Large intestine (tissue), 3 donors: ENCODE measurements around the gene MEPCE. TPM values are rescaled to one million over a fixed set of nuclear protein-coding genes. Genes with fewer than 3 reads are reported as not detected.
A peak's percentile ranks its signal among the peaks of the same experiment; 100 is the strongest.

Experiments used
- DNase-seq, 2 donors: peaks; one replicate each; pipeline versions ENCODE4 v3.0.0 to v3.0.0-alpha.2; 2013
- H3K27ac ChIP-seq: one replicate; pipeline ENCODE4 v1.5.1; 2013; ENCODE audit warnings: low read length
- H3K27me3 ChIP-seq: 2 replicates; pipeline ENCODE4 v1.6.1; 2013; ENCODE audit warnings: low read length; ENCODE audit not compliant: control insufficient read depth, insufficient read depth
- H3K36me3 ChIP-seq: 2 replicates; pipeline ENCODE4 v1.6.1; 2013; ENCODE audit warnings: low read length; ENCODE audit not compliant: control insufficient read depth, insufficient read depth
- H3K4me1 ChIP-seq: one replicate; pipeline ENCODE4 v1.6.1; 2013; ENCODE audit warnings: low read length; ENCODE audit not compliant: control insufficient read depth, insufficient read depth
- H3K4me3 ChIP-seq: one replicate; pipeline ENCODE4 v1.5.1; 2013; ENCODE audit warnings: low read length
- H3K9me3 ChIP-seq: one replicate; pipeline ENCODE4 v1.6.1; 2013; ENCODE audit warnings: mild to moderate bottlenecking, low read depth, low read length, moderate library complexity; ENCODE audit not compliant: control insufficient read depth
- WGBS: methylation state at CpG from one replicate; pipeline ENCODE4 v1.1.5; 2013; ENCODE audit warnings: low lambda C conversion rate; ENCODE audit not compliant: insufficient coverage; 5-methylcytosine and 5-hydroxymethylcytosine counted together
- polyA plus RNA-seq: library from polyadenylated mRNA; unstranded; fragments of 120-200 nt; gene quantifications from one replicate; pipeline ENCODE4 v1.2.1, GENCODE V29; 2013

The MEPCE gene
- polyA plus RNA-seq, 1 donor = 37.6 TPM

DNA sequence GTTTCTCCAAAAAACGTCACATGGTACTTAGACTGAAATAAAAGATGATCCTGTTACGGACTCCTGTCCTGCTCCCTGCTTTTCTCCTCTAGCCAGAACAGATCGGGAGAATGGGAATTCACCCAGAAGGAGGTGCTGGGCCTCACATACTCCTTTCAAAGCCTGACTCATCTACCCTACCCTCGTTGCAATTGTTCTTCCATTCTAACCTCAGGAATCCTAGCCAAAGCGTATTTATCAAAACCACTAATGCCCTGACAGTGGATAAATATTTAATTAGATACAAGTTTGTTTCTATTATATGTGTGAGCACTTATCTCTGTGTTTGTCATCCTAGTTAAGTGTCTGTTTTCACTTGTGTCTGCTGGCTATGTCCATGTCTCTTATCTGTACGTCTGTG, 22.9 kb upstream of the MEPCE start:
- 90% methylated on average over 2 of the region's 6 CpGs for WGBS
- DNase-seq = no peak
- Histone ChIP-seq H3K36me3 (no peaks in the 10 kb centered on the region), H3K4me3 (no peak overlapping the region), H3K9me3 (no peaks in the 10 kb centered on the region), H3K27me3 (no peaks in the 10 kb centered on the region), H3K4me1 (no peaks in the 10 kb centered on the region), H3K27ac (no peak overlapping the region)

GRCh38 chr7:100407285-100408180, 22.1 kb upstream of the MEPCE start:
- Histone ChIP-seq H3K4me1 (no peaks in the 10 kb centered on the region), H3K9me3 (no peaks in the 10 kb centered on the region), H3K27me3 (no peaks in the 10 kb centered on the region), H3K36me3 (no peaks in the 10 kb centered on the region), H3K27ac (no peak overlapping the region), H3K4me3 (no peak overlapping the region)
- WGBS = 0% methylated on average over 2 of the region's 12 CpGs
- peak in 1 of 2 donors; percentile 23 for DNase-seq

DNA sequence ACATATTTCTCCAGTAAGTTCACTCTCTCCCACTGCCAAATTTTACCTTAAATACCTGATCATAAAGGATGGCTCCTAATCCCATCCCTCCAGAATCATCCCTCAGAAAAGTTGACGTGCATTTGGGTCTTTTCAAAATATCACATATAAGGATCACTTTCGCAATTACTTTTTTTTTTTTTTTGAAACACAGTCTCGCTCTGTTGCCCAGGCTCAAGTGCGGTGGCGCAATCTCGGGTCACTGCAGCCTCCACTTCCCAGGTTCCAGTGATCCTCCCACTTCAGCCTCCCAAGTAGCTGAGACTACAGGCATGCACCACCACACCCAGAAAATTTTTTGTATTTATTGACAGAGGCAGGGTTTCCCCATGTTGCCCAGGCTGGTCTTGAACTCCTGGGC, 18.5 kb upstream of the MEPCE start:
- H3K9me3 ChIP-seq = no peaks in the 10 kb centered on the region
- no peak overlapping the region for H3K27ac ChIP-seq
- H3K4me1 ChIP-seq = no peaks in the 10 kb centered on the region
- no peak overlapping the region for H3K4me3 ChIP-seq
- DNase-seq = no peak
- 100% methylated on average over 1 of the region's 6 CpGs for WGBS
- no peaks in the 10 kb centered on the region for H3K36me3 ChIP-seq
- no peaks in the 10 kb centered on the region for H3K27me3 ChIP-seq

GRCh38 chr7:100413346-100413745, 16.3 kb upstream of the MEPCE start:
- H3K4me3 ChIP-seq = no peak overlapping the region
- no peaks in the 10 kb centered on the region for H3K4me1 ChIP-seq
- H3K27me3 ChIP-seq = no peaks in the 10 kb centered on the region
- H3K9me3 ChIP-seq = no peaks in the 10 kb centered on the region
- no peak overlapping the region for H3K27ac ChIP-seq
- no peak for DNase-seq
- no peaks in the 10 kb centered on the region for H3K36me3 ChIP-seq

DNA sequence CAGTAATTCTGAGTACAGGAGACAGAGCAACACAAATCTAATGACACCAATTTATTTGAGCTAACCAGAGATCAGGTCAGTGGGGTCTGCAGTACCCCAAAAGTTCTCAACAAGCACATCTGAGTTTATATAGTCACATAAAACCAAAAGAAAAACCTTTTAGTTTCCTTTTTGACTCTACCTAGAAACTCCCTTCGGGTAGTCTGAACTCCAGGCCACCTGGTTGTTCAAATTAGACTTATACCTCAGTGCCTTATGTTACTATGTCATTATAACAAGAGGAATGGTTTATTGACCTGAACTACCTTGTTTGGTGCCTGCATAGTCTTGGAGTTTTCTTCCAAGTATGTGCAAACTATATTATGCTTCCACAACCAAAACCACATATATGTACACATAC, 15.7 kb upstream of the MEPCE start:
- no peaks in the 10 kb centered on the region for H3K4me1 ChIP-seq
- no peaks in the 10 kb centered on the region for H3K27me3 ChIP-seq
- no peak overlapping the region for H3K27ac ChIP-seq
- H3K9me3 ChIP-seq = no peaks in the 10 kb centered on the region
- DNase-seq = no peak
- no CpG with 5 or more reads among the region's 1 CpG for WGBS
- H3K4me3 ChIP-seq = no peak overlapping the region
- H3K36me3 ChIP-seq = no peaks in the 10 kb centered on the region

DNA sequence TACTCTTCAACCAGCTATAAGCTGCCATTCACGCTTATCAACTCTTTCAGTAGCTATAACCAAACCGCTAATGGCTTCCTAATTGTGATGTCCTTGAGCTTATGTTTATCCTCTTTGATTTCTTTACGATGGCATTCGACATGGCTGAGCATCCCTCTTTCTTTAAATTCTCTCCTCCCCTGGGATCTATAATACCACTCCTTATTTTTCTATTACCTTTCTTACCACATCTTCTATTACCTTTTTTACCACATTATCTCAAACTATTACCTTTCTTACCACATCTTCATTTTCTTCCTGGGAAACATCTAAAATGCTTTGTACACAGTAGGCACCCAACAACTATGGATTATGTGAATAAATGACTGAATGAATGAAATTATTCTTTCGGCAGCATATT, 14.2 kb upstream of the MEPCE start:
- Histone ChIP-seq H3K4me3 (no peak overlapping the region), H3K27ac (no peak overlapping the region), H3K27me3 (no peaks in the 10 kb centered on the region), H3K36me3 (no peaks in the 10 kb centered on the region), H3K4me1 (no peaks in the 10 kb centered on the region), H3K9me3 (no peaks in the 10 kb centered on the region)
- WGBS = 52% methylated on average over 4 of the region's 5 CpGs
- no peak for DNase-seq

DNA sequence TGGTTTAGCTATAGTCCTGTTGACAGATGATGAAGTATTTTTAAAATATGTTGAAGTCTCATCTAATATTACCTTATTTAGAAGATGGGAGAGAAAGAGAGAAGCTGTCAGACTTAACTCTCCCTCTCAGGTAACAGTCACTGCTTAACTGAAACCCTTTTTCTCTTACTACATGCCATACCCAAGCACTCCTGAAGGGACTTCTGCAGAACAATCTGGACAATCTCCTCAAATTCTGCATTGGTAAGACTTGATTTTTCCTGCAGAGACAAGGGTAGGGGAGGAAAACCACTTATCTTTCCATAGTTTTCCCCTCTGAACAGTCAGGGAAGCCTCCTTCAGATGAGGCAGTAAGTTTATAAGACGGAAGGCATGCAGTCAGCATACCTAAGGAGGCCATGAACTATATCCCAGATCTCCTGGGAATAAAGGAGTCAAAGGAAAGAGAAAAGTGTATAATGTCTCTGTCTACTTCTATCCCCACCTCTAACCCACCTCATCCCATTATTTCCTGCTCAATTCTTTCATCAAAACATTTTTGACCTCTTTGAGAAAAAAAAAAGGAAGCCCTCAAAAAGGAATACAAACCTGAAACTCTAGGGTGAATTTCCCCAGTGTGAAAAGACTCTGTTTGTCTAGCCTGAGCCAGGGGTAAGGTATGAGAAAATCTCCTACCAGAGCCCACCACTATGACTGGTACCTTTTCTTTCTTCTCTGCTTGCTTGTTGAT, 10.5 kb upstream of the MEPCE start:
- Histone ChIP-seq H3K36me3 (no peaks in the 10 kb centered on the region), H3K27ac (no peak overlapping the region), H3K4me3 (no peak overlapping the region), H3K9me3 (no peaks in the 10 kb centered on the region), H3K4me1 (no peaks in the 10 kb centered on the region), H3K27me3 (no peaks in the 10 kb centered on the region)
- DNase-seq = no peak
- WGBS = no CpG with 5 or more reads among the region's 1 CpG

- H3K9me3 ChIP-seq = no peaks in the 10 kb centered on the region
- DNase-seq = no peak
- no peaks in the 10 kb centered on the region for H3K27me3 ChIP-seq
- H3K4me1 ChIP-seq = no peaks in the 10 kb centered on the region
- H3K4me3 ChIP-seq = no peak overlapping the region
- no peaks in the 10 kb centered on the region for H3K36me3 ChIP-seq
- WGBS = no CpG with 5 or more reads among the region's 1 CpG
- no peak overlapping the region for H3K27ac ChIP-seq
Measured at GRCh38 chr7:100419660-100420226, 9.9 kb upstream of the MEPCE start.

DNA sequence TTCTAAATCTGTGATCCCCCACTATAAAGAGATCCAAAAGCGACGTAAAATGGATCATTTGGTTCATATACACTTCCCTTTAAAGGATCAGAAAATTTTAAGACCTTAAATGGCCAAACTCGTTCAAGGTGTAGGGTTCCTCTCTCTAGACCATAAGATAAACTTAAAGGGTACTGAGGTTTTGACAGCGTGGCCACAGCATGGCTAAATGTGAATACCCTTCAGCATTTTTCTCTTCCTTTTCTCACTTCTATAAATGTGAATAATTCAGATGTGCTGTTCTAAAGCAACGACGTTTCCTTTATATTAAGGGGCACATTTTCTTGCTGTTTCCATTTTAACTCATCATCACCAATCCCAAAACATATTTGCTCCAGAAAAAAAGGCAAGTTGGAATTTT, 6.3 kb upstream of the MEPCE start:
- WGBS = 94% methylated on average over 3 of the region's 6 CpGs
- Histone ChIP-seq H3K27me3 (no peaks in the 10 kb centered on the region), H3K27ac (no peak overlapping the region), H3K4me3 (no peak overlapping the region), H3K4me1 (peaks cover 4% of the 10 kb centered on the region), H3K9me3 (peaks cover 5% of the 10 kb centered on the region), H3K36me3 (no peaks in the 10 kb centered on the region)
- DNase-seq = no peak

GRCh38 chr7:100425347-100425746, 4.3 kb upstream of the MEPCE start:
- no peak overlapping the region for H3K4me3 ChIP-seq
- no peaks in the 10 kb centered on the region for H3K27me3 ChIP-seq
- 82% methylated on average over 1 of the region's 1 CpG for WGBS
- peaks cover 5% of the 10 kb centered on the region for H3K9me3 ChIP-seq
- no peaks in the 10 kb centered on the region for H3K36me3 ChIP-seq
- H3K27ac ChIP-seq = no peak overlapping the region
- no peak for DNase-seq
- peaks cover 4% of the 10 kb centered on the region for H3K4me1 ChIP-seq
